DND-41 (cell line): ENCODE measurements around the gene SDCCAG8.

ENCODE experiments used
- CTCF ChIP-seq: IDR thresholded peaks from 2 replicates; pipeline ENCODE4 v1.5.1; 2012; ENCODE audit warnings: borderline replicate concordance, low read length, moderate library complexity, mild to moderate bottlenecking; ENCODE audit not compliant: poor library complexity, severe bottlenecking; ENCODE audit errors: extremely low read depth
- EZH2 ChIP-seq: IDR thresholded peaks from 3 replicates; pipeline ENCODE4 v1.6.1; 2012; ENCODE audit warnings: borderline replicate concordance, low read depth, mild to moderate bottlenecking, moderate library complexity, low read length, inconsistent platforms; ENCODE audit not compliant: severe bottlenecking

DNA sequence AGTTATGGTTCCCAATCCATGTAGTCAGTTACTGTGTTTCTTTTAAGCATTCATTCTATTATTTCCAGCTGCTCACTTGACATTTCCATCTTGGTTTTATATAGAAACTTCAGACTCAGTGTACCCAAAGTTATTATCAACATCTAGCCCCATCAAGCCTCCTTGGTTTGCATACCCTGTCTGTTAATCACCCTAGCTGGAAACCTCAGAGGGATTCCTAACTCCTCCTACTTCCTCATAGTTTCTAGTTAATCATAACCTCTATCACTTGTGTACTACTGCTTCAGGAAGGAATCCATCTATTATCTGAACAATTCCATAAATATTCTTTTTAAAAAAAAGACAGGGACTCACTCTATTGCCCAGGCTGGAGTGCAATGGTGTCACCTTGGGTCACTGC is 293.3 kb downstream of the SDCCAG8 start:
- no peak for TF ChIP-seq CTCF
- TF ChIP-seq EZH2, result no peak
